ENCODE data around the gene SIGLEC12. TPM values are rescaled to one million over a fixed set of nuclear protein-coding genes. Genes with fewer than 3 reads are reported as not detected.

Gene SIGLEC12
- total RNA-seq, 4 donors from 2014 or later: not detected

DNA sequence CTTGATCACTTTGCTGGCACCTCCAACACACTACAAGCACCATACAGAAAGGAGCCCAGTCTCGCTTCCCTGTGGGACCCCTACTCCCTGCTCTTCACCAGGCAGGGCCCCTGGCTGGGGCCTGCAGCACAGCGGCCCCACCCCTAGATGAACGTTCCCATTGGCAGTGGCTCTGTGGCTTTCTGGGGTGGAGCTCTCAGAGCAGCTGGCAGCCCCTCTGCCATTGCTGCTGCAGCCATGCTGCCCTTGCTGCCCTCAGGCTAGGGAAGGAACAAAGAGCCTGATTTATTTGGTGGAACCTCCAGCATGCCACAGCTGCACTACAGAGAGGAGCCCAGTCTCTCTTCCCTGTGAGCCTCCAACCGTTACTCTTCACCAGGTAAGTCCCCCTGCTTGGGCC lies 24.1 kb upstream of the SIGLEC12 start:
- no peaks in the 10 kb centered on the region for H3K27me3 ChIP-seq
- no peak overlapping the region for H3K27ac ChIP-seq
- in situ Hi-C loops (cut with MboI; ENCODE audit: low sequenced_read_pairs in 4 of 4): no loop called here
- ATAC-seq (no peak), DNase-seq (no peak)
- no peaks in the 10 kb centered on the region for H3K4me1 ChIP-seq
- no peaks in the 10 kb centered on the region for H3K36me3 ChIP-seq
- TF ChIP-seq POLR2A (IDR thresholded peaks at IDR 0.05): no peak
- TF ChIP-seq, protein P1, sequence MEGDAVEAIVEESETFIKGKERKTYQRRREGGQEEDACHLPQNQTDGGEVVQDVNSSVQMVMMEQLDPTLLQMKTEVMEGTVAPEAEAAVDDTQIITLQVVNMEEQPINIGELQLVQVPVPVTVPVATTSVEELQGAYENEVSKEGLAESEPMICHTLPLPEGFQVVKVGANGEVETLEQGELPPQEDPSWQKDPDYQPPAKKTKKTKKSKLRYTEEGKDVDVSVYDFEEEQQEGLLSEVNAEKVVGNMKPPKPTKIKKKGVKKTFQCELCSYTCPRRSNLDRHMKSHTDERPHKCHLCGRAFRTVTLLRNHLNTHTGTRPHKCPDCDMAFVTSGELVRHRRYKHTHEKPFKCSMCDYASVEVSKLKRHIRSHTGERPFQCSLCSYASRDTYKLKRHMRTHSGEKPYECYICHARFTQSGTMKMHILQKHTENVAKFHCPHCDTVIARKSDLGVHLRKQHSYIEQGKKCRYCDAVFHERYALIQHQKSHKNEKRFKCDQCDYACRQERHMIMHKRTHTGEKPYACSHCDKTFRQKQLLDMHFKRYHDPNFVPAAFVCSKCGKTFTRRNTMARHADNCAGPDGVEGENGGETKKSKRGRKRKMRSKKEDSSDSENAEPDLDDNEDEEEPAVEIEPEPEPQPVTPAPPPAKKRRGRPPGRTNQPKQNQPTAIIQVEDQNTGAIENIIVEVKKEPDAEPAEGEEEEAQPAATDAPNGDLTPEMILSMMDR (IDR thresholded peaks at IDR 0.05 in 4 of 5, conservative IDR thresholded peaks at IDR 0.05 in 1 of 5): no peak
- no peaks in the 10 kb centered on the region for H3K9me3 ChIP-seq
- intact Hi-C loops (cut with DNase I; ENCODE audit: low total_unique reads): no loop called here
- no peak overlapping the region for H3K4me3 ChIP-seq

DNA sequence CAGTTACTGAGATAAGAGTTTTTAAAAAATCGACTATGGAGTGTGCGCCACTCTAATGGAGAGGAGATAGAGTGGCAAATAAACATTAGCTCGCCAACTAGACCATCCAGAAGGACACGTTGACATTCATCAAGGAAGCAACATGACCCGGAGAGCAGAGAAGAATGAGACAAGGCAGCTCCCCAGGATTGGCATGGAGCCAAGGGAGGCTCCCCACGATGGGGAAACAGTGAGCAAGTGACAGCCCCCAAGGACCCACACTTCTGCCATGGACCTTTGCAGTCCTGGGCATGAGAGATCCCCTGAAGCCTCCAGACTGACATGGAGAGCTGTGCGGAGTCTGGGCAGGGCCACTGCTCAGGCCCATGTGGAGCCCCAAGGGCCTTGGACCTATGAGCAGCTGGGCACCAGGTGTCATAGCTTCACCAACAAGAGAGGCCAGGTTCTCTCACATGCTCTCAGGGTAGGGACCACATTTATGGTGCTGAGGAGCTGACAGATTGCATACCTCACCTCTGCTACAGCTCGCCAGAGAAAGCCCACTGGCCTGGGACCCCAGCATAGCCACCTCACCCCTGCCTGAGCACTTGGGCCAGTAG lies 23.2 kb upstream of the SIGLEC12 start:
- no peak overlapping the region for H3K4me3 ChIP-seq
- TF ChIP-seq, protein P1 (IDR thresholded peaks at IDR 0.05 in 4 of 5, conservative IDR thresholded peaks at IDR 0.05 in 1 of 5): no peak
- TF ChIP-seq POLR2A (IDR thresholded peaks at IDR 0.05): no peak
- H3K9me3 ChIP-seq: no peaks in the 10 kb centered on the region
- ATAC-seq (no peak), DNase-seq (no peak)
- H3K27ac ChIP-seq: no peak overlapping the region
- no peaks in the 10 kb centered on the region for H3K27me3 ChIP-seq
- intact Hi-C loops (cut with DNase I; ENCODE audit: low total_unique reads) (no loop called here), in situ Hi-C loops (cut with MboI; ENCODE audit: low sequenced_read_pairs in 4 of 4) (no loop called here)
- no peaks in the 10 kb centered on the region for H3K36me3 ChIP-seq
- H3K4me1 ChIP-seq: no peaks in the 10 kb centered on the region

DNA sequence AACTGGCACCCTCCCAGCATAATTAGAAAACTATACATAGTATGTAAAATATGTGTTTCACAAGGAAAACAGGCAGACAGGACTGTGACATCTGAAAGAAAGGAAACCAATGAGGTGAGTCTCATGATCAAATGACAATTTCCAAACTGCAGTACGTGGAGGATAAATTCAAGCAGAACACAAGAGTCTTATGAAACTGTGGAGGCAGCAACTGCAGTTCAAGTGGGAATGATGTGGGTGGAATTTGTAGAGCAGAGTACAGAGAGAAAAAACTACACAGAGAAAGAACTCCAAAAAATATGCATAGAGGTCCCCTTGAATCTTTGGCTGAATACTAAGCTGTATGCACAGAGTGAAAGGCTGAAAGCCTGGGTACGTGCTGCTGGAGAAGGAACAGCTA lies 20.2 kb upstream of the SIGLEC12 start:
- Histone ChIP-seq H3K27me3 (no peaks in the 10 kb centered on the region), H3K4me3 (no peak overlapping the region), H3K9me3 (peaks cover 0 to 3% (median 0%) of the 10 kb centered on the region in 3 donors), H3K27ac (no peak overlapping the region), H3K36me3 (no peaks in the 10 kb centered on the region), H3K4me1 (no peaks in the 10 kb centered on the region)
- DNase-seq (no peak), ATAC-seq (no peak)
- no peak for TF ChIP-seq POLR2A (IDR thresholded peaks at IDR 0.05)
- TF ChIP-seq, protein P1 (IDR thresholded peaks at IDR 0.05 in 4 of 5, conservative IDR thresholded peaks at IDR 0.05 in 1 of 5): no peak
- in situ Hi-C loops (cut with MboI; ENCODE audit: low sequenced_read_pairs in 4 of 4): no loop called here
- intact Hi-C loops (cut with DNase I; ENCODE audit: low total_unique reads): no loop called here

DNA sequence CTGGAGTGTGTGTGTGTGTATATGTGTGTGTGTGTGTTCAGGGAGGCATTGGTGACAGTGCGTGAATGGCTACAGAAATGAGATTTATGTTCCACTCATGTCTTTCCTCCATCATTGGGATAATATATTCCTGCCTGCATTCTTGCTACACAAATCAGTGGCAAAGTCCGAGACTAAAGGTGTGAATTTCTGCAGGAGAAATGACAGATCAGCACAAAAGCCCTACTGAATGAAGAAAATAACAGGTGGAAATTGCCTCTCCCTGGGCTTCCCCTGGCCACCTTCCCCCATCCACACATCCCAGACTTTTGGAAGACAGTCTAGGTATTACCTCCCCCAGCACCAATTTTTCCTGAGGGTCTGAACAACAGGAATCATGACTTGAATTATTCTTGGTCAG lies 19.8 kb upstream of the SIGLEC12 start:
- intact Hi-C loops (cut with DNase I; ENCODE audit: low total_unique reads) (no loop called here), in situ Hi-C loops (cut with MboI; ENCODE audit: low sequenced_read_pairs in 4 of 4) (no loop called here)
- TF ChIP-seq, protein P1 (IDR thresholded peaks at IDR 0.05 in 4 of 5, conservative IDR thresholded peaks at IDR 0.05 in 1 of 5): no peak
- TF ChIP-seq POLR2A (IDR thresholded peaks at IDR 0.05): no peak
- ATAC-seq (no peak), DNase-seq (no peak)
- peaks cover 0 to 3% (median 0%) of the 10 kb centered on the region in 3 donors for H3K9me3 ChIP-seq
- H3K27me3 ChIP-seq: no peaks in the 10 kb centered on the region
- no peak overlapping the region for H3K4me3 ChIP-seq
- no peaks in the 10 kb centered on the region for H3K4me1 ChIP-seq
- H3K27ac ChIP-seq: no peak overlapping the region
- no peaks in the 10 kb centered on the region for H3K36me3 ChIP-seq

DNA sequence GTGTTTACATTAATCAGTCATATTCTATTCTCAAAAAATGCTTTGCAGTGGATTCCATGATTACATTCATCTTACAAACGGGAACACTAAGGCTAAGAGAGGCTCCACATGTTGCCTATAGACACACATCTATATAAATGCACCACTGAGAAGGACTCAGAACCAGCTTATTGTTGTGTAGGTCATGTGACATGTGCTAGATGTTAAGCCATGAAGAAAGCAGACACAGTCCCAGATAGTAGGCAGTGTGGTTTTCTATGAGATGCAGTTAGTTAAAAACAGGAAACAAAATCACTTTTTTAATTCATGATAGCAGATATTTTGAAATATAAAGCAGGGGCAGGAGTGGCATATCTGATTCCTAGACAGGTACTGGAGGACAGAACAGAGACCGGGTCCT lies 19.1 kb upstream of the SIGLEC12 start:
- intact Hi-C loops (cut with DNase I; ENCODE audit: low total_unique reads): no loop called here
- Histone ChIP-seq H3K4me3 (no peak overlapping the region), H3K27ac (no peak overlapping the region), H3K27me3 (no peaks in the 10 kb centered on the region), H3K9me3 (peaks cover 0 to 3% (median 0%) of the 10 kb centered on the region in 3 donors), H3K36me3 (no peaks in the 10 kb centered on the region), H3K4me1 (no peaks in the 10 kb centered on the region)
- DNase-seq (no peak), ATAC-seq (no peak)
- in situ Hi-C loops (cut with MboI; ENCODE audit: low sequenced_read_pairs in 4 of 4): no loop called here
- TF ChIP-seq, protein P1 (IDR thresholded peaks at IDR 0.05 in 4 of 5, conservative IDR thresholded peaks at IDR 0.05 in 1 of 5): no peak
- no peak for TF ChIP-seq POLR2A (IDR thresholded peaks at IDR 0.05)

All from gastrocnemius medialis (tissue), 4 donors.